ENCODE measurements around the gene ISG20.

Gene ISG20

DNA sequence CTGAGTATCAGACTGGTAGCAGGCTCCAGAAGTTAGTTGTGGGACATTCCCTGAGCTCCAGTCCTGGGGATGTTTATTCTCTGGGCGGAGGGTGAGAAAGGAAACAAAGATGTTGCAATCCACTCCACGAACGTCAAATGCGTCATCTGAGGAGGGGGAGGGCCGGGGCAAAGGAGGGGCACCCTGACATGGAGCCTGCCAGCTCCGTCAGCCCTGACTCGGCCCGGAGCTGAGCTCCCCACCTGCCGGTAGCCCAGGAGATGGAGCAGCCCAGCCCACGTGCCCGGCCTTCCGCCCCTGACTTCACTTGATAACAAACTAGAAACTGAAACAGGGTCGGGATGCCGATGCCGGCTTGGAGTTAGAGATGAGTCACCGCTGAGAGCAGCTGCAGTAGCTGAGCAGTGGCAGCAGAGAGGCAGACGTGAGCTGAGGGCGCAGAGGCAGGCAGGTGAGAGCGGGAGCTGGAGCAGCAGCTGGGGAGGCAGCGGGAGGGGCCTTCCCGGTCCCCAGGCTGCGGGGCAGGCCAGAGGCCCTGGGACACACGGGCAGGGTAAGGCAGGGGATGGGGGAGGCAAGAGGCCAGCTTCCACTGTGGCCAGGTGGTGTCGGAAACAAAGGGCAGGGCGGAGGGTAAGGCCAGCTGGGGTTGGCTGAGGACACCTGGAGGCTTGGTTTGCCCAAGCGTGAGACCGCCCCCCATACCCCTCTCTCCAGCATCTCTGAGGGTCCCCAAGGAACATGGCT, at the start of gene ISG20:
ISG20 (plus strand) TSS at position 391 of the 747 bp plus-strand sequence; CDS start at position 742, 351 bp downstream.
- H3K27me3 ChIP-seq (replicated peaks; ENCODE audit: control insufficient read depth, insufficient read depth, low read length): no peaks in the 10 kb centered on the region
- peak; percentile 92 for DNase-seq (ENCODE audit: extremely low read depth, insufficient read length)
- TF ChIP-seq, protein P1, sequence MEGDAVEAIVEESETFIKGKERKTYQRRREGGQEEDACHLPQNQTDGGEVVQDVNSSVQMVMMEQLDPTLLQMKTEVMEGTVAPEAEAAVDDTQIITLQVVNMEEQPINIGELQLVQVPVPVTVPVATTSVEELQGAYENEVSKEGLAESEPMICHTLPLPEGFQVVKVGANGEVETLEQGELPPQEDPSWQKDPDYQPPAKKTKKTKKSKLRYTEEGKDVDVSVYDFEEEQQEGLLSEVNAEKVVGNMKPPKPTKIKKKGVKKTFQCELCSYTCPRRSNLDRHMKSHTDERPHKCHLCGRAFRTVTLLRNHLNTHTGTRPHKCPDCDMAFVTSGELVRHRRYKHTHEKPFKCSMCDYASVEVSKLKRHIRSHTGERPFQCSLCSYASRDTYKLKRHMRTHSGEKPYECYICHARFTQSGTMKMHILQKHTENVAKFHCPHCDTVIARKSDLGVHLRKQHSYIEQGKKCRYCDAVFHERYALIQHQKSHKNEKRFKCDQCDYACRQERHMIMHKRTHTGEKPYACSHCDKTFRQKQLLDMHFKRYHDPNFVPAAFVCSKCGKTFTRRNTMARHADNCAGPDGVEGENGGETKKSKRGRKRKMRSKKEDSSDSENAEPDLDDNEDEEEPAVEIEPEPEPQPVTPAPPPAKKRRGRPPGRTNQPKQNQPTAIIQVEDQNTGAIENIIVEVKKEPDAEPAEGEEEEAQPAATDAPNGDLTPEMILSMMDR (IDR thresholded peaks at IDR 0.05; ENCODE audit: insufficient read depth, low read length, poor library complexity, severe bottlenecking): peak; percentile 54
- H3K4me3 ChIP-seq (replicated peaks; ENCODE audit: low read depth, low read length): peak within 1 kb of the TSS; percentile 72
- peaks cover 9% of the 10 kb centered on the region for H3K36me3 ChIP-seq (ENCODE audit: control insufficient read depth, insufficient read depth, low read length)

DNA sequence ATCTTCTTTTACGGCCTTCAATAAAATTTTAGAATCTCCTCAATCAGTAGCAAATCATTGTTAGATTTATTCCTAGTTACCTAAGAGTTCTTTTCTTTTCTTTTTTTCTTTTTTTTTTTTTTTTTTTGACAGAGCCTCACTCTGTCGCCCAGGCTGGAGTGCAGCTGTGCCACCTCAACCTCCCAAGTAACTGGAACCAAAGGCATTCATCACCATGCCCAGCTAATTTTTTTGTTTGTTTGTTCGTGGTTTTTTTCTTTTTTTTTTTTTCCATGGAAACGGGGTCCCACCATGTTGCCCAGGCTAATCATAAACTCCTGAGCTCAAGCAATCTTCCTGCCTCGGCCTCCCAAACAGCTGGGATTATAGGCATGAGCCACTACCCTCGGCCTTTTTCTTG, 48.1 kb upstream of the ISG20 start:
- no peak overlapping the region for H3K4me3 ChIP-seq (replicated peaks; ENCODE audit: low read depth, low read length)
- H3K27me3 ChIP-seq (replicated peaks; ENCODE audit: control insufficient read depth, insufficient read depth, low read length): no peaks in the 10 kb centered on the region
- TF ChIP-seq, protein P1 (IDR thresholded peaks at IDR 0.05; ENCODE audit: insufficient read depth, low read length, poor library complexity, severe bottlenecking): no peak
- no peaks in the 10 kb centered on the region for H3K36me3 ChIP-seq (ENCODE audit: control insufficient read depth, insufficient read depth, low read length)
- DNase-seq (ENCODE audit: extremely low read depth, insufficient read length): no peak

DNA sequence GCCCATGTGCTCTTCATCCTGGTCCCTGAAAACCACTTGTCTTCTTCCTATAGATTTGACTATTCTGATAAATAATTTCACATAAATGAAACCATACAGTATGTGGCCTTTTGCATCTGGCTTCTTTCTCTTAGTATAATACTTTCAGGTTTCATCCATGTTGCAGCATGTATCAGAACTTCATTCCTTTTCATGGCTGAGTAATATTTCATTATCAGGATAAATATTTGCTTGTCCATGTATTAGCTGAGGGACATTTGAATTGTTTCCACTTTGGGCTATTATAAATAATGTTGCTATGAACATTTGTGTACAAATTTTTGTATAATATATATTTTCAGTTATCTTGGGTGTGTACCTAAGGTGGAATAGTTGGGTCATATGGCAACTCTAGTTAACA, 47.4 kb upstream of the ISG20 start:
- TF ChIP-seq, protein P1 (IDR thresholded peaks at IDR 0.05; ENCODE audit: insufficient read depth, low read length, poor library complexity, severe bottlenecking): no peak
- no peak for DNase-seq (ENCODE audit: extremely low read depth, insufficient read length)
- H3K4me3 ChIP-seq (replicated peaks; ENCODE audit: low read depth, low read length): no peak overlapping the region
- H3K27me3 ChIP-seq (replicated peaks; ENCODE audit: control insufficient read depth, insufficient read depth, low read length): no peaks in the 10 kb centered on the region
- no peaks in the 10 kb centered on the region for H3K36me3 ChIP-seq (ENCODE audit: control insufficient read depth, insufficient read depth, low read length)

DNA sequence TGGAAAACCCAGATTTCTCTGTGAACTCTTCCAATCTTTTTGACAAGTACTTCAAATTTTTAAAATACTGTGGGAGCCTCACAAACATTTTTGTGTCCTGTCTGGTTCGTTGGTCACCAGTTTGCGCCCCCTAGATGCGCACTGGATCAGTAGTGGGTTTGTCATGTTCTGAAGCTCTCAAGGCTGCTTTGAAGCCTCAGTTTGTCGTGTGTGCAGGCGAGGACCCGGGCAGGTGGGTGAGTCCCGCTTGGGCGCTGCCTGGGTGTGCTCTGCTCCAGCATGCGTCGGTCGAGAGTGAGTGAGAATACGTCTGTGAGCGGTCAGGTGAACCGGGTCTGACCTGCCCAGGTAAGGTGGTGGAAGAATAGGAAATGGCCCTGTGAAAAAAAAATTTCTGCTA, 34.9 kb upstream of the ISG20 start:
- Histone ChIP-seq H3K4me3 (replicated peaks; ENCODE audit: low read depth, low read length) (no peak overlapping the region), H3K36me3 (ENCODE audit: control insufficient read depth, insufficient read depth, low read length) (no peaks in the 10 kb centered on the region), H3K27me3 (replicated peaks; ENCODE audit: control insufficient read depth, insufficient read depth, low read length) (peaks cover 3% of the 10 kb centered on the region)
- no peak for DNase-seq (ENCODE audit: extremely low read depth, insufficient read length)
- TF ChIP-seq, protein P1 (IDR thresholded peaks at IDR 0.05; ENCODE audit: insufficient read depth, low read length, poor library complexity, severe bottlenecking): peak; percentile 19

DNA sequence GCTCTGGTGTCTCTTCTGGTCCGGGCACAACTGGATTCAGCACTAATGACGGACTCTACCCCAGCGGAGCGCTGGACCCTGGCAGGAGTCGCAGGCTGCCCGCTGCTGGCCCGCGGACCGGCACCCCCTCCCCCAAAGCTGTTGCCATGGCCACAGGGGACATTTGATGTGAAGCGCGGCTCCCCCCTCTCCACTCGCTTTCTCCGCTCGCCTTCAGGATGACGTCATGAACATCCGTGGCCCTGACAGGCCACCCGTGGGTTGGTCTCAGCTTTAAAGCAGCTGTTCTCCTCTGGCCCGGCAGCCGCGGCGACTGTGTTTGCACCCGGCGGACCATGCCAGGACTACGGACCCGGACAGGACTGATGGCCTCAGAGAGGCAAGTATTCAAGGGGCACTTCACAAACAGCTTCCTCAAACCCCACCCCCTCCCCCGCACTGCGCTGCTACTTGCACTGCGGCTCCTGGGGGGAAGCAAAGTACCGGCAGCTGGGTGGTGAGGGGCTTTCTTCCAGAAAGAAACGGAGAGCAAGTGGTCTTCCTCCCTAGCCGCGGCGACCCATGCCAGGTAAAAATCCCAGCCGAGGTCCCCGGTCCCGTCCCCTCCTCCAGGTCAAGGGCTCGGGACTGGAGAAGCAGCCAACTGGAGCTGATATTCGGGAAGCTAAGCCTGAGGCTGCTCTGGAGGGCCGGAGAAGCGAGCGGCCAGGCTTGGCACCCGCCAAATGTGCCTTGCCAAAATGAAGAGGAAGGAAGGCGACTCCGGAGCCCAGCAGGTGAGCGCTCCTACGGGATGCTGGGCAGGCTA, 34.2 kb upstream of the ISG20 start:
- DNase-seq (ENCODE audit: extremely low read depth, insufficient read length): no peak
- TF ChIP-seq, protein P1 (IDR thresholded peaks at IDR 0.05; ENCODE audit: insufficient read depth, low read length, poor library complexity, severe bottlenecking): no peak
- Histone ChIP-seq H3K36me3 (ENCODE audit: control insufficient read depth, insufficient read depth, low read length) (no peaks in the 10 kb centered on the region), H3K27me3 (replicated peaks; ENCODE audit: control insufficient read depth, insufficient read depth, low read length) (peaks cover 3% of the 10 kb centered on the region), H3K4me3 (replicated peaks; ENCODE audit: low read depth, low read length) (no peak overlapping the region)

All from GM06990 (cell line).